AG09309 (cell line): ENCODE measurements around the gene GPRIN1.

Experiments used
- DNase-seq: peaks from one replicate; pipeline ENCODE4 v3.0.0-alpha.2; 2010; ENCODE audit warnings: low read depth
- H3K4me3 ChIP-seq: 2 replicates; pipeline ENCODE4 v1.5.1; 2011; ENCODE audit warnings: mild to moderate bottlenecking, low read depth, low read length, moderate library complexity; ENCODE audit not compliant: control insufficient read depth
- TF ChIP-seq, protein P1 (sequence below): IDR thresholded peaks from 2 replicates; pipeline ENCODE4 v1.5.1; 2011; ENCODE audit warnings: mild to moderate bottlenecking, low read depth, low read length, inconsistent platforms; ENCODE audit not compliant: insufficient read depth, control insufficient read depth; ENCODE audit errors: missing control alignments

Gene GPRIN1

DNA sequence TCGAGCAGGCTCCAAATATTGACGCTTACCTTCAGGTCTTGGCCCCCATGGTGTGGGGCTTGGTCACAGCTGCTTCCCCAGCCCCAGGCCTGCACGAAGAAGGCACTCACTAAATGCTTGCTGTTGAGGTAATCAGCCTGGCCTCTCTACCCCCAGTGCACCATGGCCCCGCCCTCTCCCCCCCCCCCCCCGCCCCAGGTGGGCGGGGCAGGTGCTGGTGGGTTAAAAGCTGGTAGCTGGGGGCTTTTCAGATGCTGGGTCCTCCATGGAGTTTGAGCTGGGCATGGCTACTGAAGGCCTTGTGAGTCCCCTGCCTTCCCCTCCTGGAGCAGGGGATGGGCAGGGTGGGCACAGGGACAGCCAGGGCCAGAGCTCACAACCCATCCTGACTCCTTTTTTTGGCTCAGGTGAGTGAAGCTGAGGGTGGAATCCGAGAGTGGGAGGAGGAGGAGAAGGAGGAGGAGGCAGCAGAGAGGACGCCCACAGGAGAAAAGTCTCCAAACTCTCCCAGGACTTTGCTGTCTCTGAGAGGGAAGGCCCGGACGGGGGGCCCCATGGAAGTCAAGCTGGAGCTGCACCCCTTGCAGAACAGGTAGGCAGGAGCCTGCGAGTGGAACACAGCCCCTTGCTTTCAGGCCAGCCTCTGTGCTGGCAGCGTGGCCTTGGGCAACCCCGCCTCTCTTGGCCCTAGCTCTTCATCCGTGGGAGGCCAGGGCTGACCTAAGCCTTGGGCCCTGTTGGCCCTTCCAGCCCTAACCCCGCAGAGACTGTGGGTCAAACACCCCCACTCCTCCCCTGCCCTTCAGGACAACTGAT, 32.9 kb upstream of the GPRIN1 start:
- TF ChIP-seq, protein P1, sequence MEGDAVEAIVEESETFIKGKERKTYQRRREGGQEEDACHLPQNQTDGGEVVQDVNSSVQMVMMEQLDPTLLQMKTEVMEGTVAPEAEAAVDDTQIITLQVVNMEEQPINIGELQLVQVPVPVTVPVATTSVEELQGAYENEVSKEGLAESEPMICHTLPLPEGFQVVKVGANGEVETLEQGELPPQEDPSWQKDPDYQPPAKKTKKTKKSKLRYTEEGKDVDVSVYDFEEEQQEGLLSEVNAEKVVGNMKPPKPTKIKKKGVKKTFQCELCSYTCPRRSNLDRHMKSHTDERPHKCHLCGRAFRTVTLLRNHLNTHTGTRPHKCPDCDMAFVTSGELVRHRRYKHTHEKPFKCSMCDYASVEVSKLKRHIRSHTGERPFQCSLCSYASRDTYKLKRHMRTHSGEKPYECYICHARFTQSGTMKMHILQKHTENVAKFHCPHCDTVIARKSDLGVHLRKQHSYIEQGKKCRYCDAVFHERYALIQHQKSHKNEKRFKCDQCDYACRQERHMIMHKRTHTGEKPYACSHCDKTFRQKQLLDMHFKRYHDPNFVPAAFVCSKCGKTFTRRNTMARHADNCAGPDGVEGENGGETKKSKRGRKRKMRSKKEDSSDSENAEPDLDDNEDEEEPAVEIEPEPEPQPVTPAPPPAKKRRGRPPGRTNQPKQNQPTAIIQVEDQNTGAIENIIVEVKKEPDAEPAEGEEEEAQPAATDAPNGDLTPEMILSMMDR = no peak
- H3K4me3 ChIP-seq = no peak overlapping the region
- no peak for DNase-seq

DNA sequence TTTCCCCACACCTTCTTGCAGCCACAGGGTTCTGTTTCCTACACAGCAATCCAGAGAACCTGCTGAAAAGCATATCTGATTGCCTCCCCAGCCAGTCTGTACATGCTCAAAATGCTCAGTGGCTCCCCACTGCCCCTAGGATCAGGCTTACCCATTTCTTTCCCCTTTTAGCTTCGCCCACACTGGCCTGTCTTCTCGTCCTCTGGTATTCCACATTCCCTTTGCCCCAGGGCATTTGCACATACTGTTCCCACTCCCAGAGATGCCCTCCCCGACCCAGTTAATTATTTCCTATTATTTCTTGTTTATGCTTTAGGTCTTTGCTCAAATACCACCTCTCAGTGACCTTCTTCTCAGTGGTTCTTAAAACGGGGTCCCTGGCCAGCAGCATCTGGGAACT, 30.7 kb upstream of the GPRIN1 start:
- DNase-seq = no peak
- TF ChIP-seq, protein P1 = no peak
- no peak overlapping the region for H3K4me3 ChIP-seq

DNA sequence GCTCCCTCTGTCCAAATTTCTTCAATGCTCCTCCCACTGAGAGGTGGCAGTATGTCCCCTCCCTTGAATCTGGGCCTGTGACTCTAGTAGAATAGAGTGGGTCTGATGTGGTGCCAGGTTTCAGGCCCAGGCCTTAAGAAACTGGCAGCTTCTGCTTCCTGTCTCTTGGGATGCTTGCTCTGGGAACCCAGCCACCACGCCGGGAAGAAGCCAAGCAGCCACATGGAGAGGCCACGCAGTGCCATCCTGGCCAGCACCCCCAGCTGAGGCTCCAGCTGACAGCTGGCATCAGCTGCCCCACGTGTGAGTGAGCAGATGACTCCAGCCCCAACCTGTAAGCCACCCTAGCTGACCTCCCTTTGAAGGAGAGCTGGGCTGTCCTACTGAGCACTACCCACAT, 30.0 kb upstream of the GPRIN1 start:
- no peak for DNase-seq
- TF ChIP-seq, protein P1 = no peak

DNA sequence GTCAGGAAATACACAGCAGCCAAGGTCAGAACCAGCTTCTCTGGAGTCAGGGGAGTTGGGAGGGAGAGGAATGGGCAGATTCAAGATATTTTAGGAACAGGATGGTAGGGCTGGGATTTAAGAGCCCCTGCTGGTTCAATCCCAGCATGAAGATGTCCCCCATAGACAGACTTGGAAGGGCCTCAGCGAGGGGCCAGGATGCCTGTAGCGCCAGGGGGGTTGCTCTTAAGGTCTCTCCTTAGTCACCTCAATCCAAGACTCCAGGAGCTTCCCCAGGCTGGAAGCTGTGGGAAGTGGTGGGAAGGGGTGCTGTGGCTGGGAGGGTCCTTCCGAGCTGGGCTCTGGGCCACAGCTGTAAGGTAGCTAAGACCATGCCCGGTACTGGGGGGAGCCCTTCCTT, 29.3 kb upstream of the GPRIN1 start:
- TF ChIP-seq, protein P1 = no peak
- no peak overlapping the region for H3K4me3 ChIP-seq
- no peak for DNase-seq

More for the DNA sequence above, 30.0 kb upstream of the GPRIN1 start:
- H3K4me3 ChIP-seq = no peak overlapping the region

DNA sequence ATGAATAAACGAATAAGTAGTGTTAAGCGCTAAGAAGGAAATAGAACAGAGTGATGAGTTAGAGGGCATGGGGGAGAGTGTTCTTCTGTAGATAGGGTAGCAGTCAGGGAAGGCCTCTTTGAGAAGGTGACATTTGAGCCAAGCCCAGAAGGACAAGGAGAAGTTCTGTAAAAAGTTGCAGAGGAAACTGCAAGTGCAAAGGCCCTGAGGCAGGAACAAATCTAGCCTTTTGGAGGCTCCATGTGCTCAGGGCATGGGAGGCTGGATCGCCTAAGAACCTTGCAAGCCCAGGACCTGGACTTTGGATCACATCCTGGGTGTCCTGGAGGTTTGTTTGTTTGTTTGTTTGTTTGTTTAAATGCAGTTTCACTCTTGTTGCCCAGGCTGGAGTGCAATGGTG, 28.5 kb upstream of the GPRIN1 start:
- H3K4me3 ChIP-seq = no peak overlapping the region
- TF ChIP-seq, protein P1 = no peak
- no peak for DNase-seq

DNA sequence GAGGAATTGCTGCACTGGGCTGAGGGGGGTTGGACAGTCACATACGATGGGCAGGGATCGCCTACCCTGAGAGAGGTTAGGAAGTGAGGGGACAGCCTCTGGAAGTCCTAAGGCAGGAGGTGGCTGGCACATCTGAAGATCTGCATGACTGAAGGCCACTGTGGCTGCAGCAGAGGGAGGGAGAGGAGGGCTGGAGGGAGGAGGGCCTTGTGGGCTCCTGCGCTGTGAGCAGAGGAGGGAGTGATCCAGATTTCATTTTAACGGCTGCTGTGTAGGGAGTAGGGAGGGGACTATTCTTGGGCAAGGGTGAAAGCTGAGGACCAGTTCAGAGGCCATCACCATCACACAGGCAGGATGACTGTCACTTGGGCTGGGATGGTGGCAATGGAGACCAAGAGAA, 27.6 kb upstream of the GPRIN1 start:
- no peak for DNase-seq
- TF ChIP-seq, protein P1 = no peak

DNA sequence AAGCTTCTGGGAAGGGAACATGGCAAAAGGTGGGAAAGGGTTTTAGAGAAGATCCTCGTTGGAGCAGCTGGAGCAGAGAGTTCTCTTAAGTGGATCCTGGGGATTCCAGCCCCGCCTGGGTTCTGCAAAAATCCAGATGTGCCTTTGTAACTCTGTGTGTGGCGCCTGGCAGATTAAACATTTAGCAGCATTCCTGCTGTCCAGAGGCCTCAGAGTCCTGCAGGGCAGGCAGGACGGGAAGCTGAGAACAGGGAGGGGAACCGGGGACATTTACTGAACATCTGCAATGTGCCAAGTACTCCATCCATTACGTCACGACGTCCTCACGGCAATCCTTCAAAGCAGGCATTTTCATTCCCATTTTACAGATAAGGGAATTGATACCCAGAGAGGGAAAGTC, 26.5 kb upstream of the GPRIN1 start:
- no peak for DNase-seq
- TF ChIP-seq, protein P1 = no peak
- H3K4me3 ChIP-seq = no peak overlapping the region

More for the DNA sequence above, 27.6 kb upstream of the GPRIN1 start:
- no peak overlapping the region for H3K4me3 ChIP-seq
